Pancreas (tissue), 10 donors: ENCODE data around the gene MRPL58. TPM values are rescaled to one million over a fixed set of nuclear protein-coding genes. Genes with fewer than 3 reads are reported as not detected.

Source experiments
- ATAC-seq, 4 donors: fragments of 200-7000 bp; cut with Tn5 transposase; one replicate each; pipeline versions ENCODE4 v1.8.0 to v1.9.1; 2020; ENCODE audit warnings: mild to moderate bottlenecking in 4 of 4, moderate library complexity in 4 of 4
- DNase-seq, 6 donors: peaks; one replicate each; pipeline ENCODE4 v3.0.0-alpha.2; 2020
- FAIRE-seq: peaks from 2 replicates; lab custom pipeline; 2012; peaks lifted over from hg19 to GRCh38; lab: Jason Lieb, UNC
- H3K27ac ChIP-seq, 4 donors: fragments of 200-600 bp; sonication (generic); 1 replicate in 3 of 4; 2 replicates in 1 of 4; pipeline versions ENCODE4 v1.5.0 to v1.8.0; 2020
- H3K27me3 ChIP-seq, 4 donors: fragments of 200-600 bp; one replicate each; pipeline ENCODE4 v1.8.0; 2021
- H3K36me3 ChIP-seq, 3 donors: fragments of 200-600 bp; sonication (generic) in 1 of 3; one replicate each; pipeline versions ENCODE4 v1.5.0 to v1.8.0; 2020 to 2021
- H3K4me1 ChIP-seq, 3 donors: fragments of 200-600 bp; one replicate each; pipeline ENCODE4 v1.8.0; 2021
- H3K4me3 ChIP-seq, 4 donors: fragments of 200-600 bp; sonication (generic) in 2 of 4; one replicate each; pipeline versions ENCODE4 v1.5.0 to v1.8.0; 2020 to 2021
- H3K9me3 ChIP-seq, 4 donors: fragments of 200-600 bp; one replicate each; pipeline ENCODE4 v1.8.0; 2021
- CTCF ChIP-seq, 4 donors: fragments of 200-600 bp; sonication (generic) in 3 of 4; IDR thresholded peaks; one replicate each; pipeline versions ENCODE4 v1.5.0 to v1.8.0; 2021; ENCODE audit warnings: antibody characterized with exemption in 4 of 4
- WGBS, 2 donors: extraction: QIAGEN DNeasy Blood & Tissue Kit; methylation state at CpG; one replicate each; pipeline ENCODE4 v1.1.7; 2013; 5-methylcytosine and 5-hydroxymethylcytosine counted together
- intact Hi-C, 3 donors: fragments of 100-400 bp; cut with DNase I; formaldehyde crosslinking; loops; one replicate each; pipeline versions ENCODE4 v1.11.1 to v1.14.2; 2022
- polyA plus RNA-seq, 2 donors: library from polyadenylated mRNA; stranded (reverse); fragments of 200-250 nt; gene quantifications; one replicate each; pipeline ENCODE4 v1.2.3, GENCODE V29; 2013
- total RNA-seq, 6 donors: library from RNA; stranded (reverse); fragmentation: NEBNext Ultra II Directional in 4 of 6; extraction: Animal tissue kit (Norgen Biotek cat#: 25700) in 4 of 6; gene quantifications; one replicate each; pipeline versions ENCODE4 v1.2.1 to v1.2.4, GENCODE V29; 2021 to 2023
- donor health status: healthy with polysubstance abuse.
- donor health status: DM: no; HTN: no; CAD: no; lungs with moderate emphysema.
- donor health status: DM: no; HTN: no; CAD: no.
- donor health status: control.
- donor health status: control.
- donor health status: Bipolar disorder and iron deficiency.
- donor health status: DM: yes; HTN: yes; CAD: no.
- donor health status: DM: no; HTN: no; CAD: no.
- donor health status: DM: no; HTN: no; CAD: no.
- donor health status: DM: yes; HTN: yes; CAD: no.

Gene MRPL58
- total and polyA plus RNA-seq, 8 donors: 11.7 to 23.6 (median 16.0) TPM

GRCh38 chr17:75011401-75012095 is 922 bp upstream of the MRPL58 start:
- peak overlapping the region; percentile 62 to 84 (median 72) for H3K27ac ChIP-seq
- H3K4me3 ChIP-seq: peak overlapping the region; percentile 71 to 91 (median 84)
- intact Hi-C loops: loop anchor here in 1 of 3 donors (10.0 kb wide), 1 partner anchor 47 kb away; no protein-coding TSS in a partner anchor
- H3K27me3 ChIP-seq: no peaks in the 10 kb centered on the region
- FAIRE-seq (no peak), DNase-seq (peak in 4 of 6 donors; percentile 59 to 74 (median 67)), ATAC-seq (peak; percentile 84 to 88 (median 86))
- H3K4me1 ChIP-seq: peaks cover 11 to 15% (median 12%) of the 10 kb centered on the region in 3 donors
- TF ChIP-seq CTCF (IDR thresholded peaks at IDR 0.05): no peak
- no peaks in the 10 kb centered on the region for H3K9me3 ChIP-seq
- 38% methylated on average over 13 of the region's 13 CpGs for WGBS, 2 donors
- no peaks in the 10 kb centered on the region for H3K36me3 ChIP-seq

GRCh38 chr17:75012096-75012345 is 449 bp upstream of the MRPL58 start:
- Histone ChIP-seq H3K4me3 (peak overlapping the region; percentile 71 to 91 (median 84)), H3K27me3 (no peaks in the 10 kb centered on the region), H3K9me3 (no peaks in the 10 kb centered on the region), H3K4me1 (peaks cover 11 to 15% (median 12%) of the 10 kb centered on the region in 3 donors), H3K36me3 (no peaks in the 10 kb centered on the region), H3K27ac (peak overlapping the region; percentile 62 to 84 (median 72))
- FAIRE-seq (no peak), ATAC-seq (no peak), DNase-seq (no peak)
- 6 to 9% methylated on average over 5 of the region's 5 CpGs for WGBS, 2 donors
- TF ChIP-seq CTCF (IDR thresholded peaks at IDR 0.05): no peak
- intact Hi-C loops: loop anchor here in 1 of 3 donors (10.0 kb wide), 1 partner anchor 47 kb away; no protein-coding TSS in a partner anchor

- Histone ChIP-seq H3K27me3 (no peaks in the 10 kb centered on the region), H3K4me3 (peak overlapping the region; percentile 71 to 91 (median 84)), H3K9me3 (no peaks in the 10 kb centered on the region), H3K36me3 (no peaks in the 10 kb centered on the region), H3K27ac (peak overlapping the region; percentile 62 to 84 (median 72)), H3K4me1 (peaks cover 11 to 15% (median 12%) of the 10 kb centered on the region in 3 donors)
- DNase-seq (no peak), ATAC-seq (no peak), FAIRE-seq (no peak)
- intact Hi-C loops: loop anchor here in 1 of 3 donors (10.0 kb wide), 1 partner anchor 48 kb away; no protein-coding TSS in a partner anchor
- no peak for TF ChIP-seq CTCF (IDR thresholded peaks at IDR 0.05)
- 1 to 2% methylated on average over 10 of the region's 10 CpGs for WGBS, 2 donors
These were observed 656 bp downstream of the MRPL58 start for GRCh38 chr17:75013092-75013559.

- FAIRE-seq (no peak), DNase-seq (no peak), ATAC-seq (no peak)
- no peak overlapping the region for H3K27ac ChIP-seq
- no peak for TF ChIP-seq CTCF (IDR thresholded peaks at IDR 0.05)
- 93% methylated on average over 5 of the region's 5 CpGs for WGBS, 2 donors
- no peak overlapping the region for H3K4me3 ChIP-seq
- no peaks in the 10 kb centered on the region for H3K27me3 ChIP-seq
- intact Hi-C loops: loop anchor here in 1 of 3 donors (10.0 kb wide), 1 partner anchor 54 kb away; no protein-coding TSS in a partner anchor
- no peaks in the 10 kb centered on the region for H3K9me3 ChIP-seq
- H3K4me1 ChIP-seq: no peaks in the 10 kb centered on the region
- H3K36me3 ChIP-seq: peaks cover 0 to 18% (median 3%) of the 10 kb centered on the region in 3 donors
These were observed 6.7 kb downstream of the MRPL58 start for GRCh38 chr17:75019146-75019545.

- ATAC-seq (no peak), DNase-seq (no peak), FAIRE-seq (no peak)
- peaks cover 0 to 18% (median 3%) of the 10 kb centered on the region in 3 donors for H3K36me3 ChIP-seq
- no peaks in the 10 kb centered on the region for H3K4me1 ChIP-seq
- H3K4me3 ChIP-seq: no peak overlapping the region
- 90 to 93% methylated on average over 3 of the region's 3 CpGs for WGBS, 2 donors
- H3K9me3 ChIP-seq: no peaks in the 10 kb centered on the region
- intact Hi-C loops: loop anchor here in 1 of 3 donors (10.0 kb wide), 1 partner anchor 55 kb away; no protein-coding TSS in a partner anchor
- H3K27me3 ChIP-seq: no peaks in the 10 kb centered on the region
- H3K27ac ChIP-seq: no peak overlapping the region
- no peak for TF ChIP-seq CTCF (IDR thresholded peaks at IDR 0.05)
These were observed 7.2 kb downstream of the MRPL58 start for GRCh38 chr17:75019710-75020109.
